Neuronal stem cell (in vitro differentiated cells): ENCODE data around the gene RAD23B.

Experiments used
- DNase-seq: peaks from one replicate; pipeline ENCODE4 v3.0.0-alpha.2; 2013; ENCODE audit warnings: low spot score
- H2AFZ ChIP-seq: one replicate; pipeline ENCODE4 v1.6.1; 2013; ENCODE audit warnings: mild to moderate bottlenecking, low read length, inconsistent platforms
- H2AK5ac ChIP-seq: 2 replicates; pipeline ENCODE4 v1.6.1; 2013; ENCODE audit warnings: low read depth, mild to moderate bottlenecking, inconsistent platforms, low read length, moderate library complexity, mixed read lengths
- H2BK120ac ChIP-seq: 2 replicates; pipeline ENCODE4 v1.6.1; 2013; ENCODE audit warnings: low read depth, mild to moderate bottlenecking, inconsistent platforms, low read length, moderate library complexity, mixed read lengths
- H2BK12ac ChIP-seq: one replicate; pipeline ENCODE4 v1.6.1; 2013; ENCODE audit warnings: low read length, inconsistent platforms
- H2BK15ac ChIP-seq: 2 replicates; pipeline ENCODE4 v1.6.1; 2013; ENCODE audit warnings: mild to moderate bottlenecking, low read length, inconsistent platforms, mixed read lengths
- H2BK5ac ChIP-seq: one replicate; pipeline ENCODE4 v1.6.1; 2013; ENCODE audit warnings: inconsistent platforms, mild to moderate bottlenecking, low read length, moderate library complexity
- H3K14ac ChIP-seq: one replicate; pipeline ENCODE4 v1.6.1; 2013; ENCODE audit warnings: low read length, inconsistent platforms
- H3K18ac ChIP-seq: 2 replicates; pipeline ENCODE4 v1.6.1; 2013; ENCODE audit warnings: low read length, inconsistent platforms
- H3K23ac ChIP-seq: 2 replicates; pipeline ENCODE4 v1.6.1; 2013; ENCODE audit warnings: low read depth, mild to moderate bottlenecking, mixed read lengths, low read length, inconsistent platforms; ENCODE audit not compliant: poor library complexity
- H3K27ac ChIP-seq: replicated peaks from 3 replicates; pipeline ENCODE4 v1.5.1; 2013; ENCODE audit warnings: low read length, inconsistent platforms
- H3K27me3 ChIP-seq, 3 experiments: 2 replicates each; pipeline ENCODE4 v1.6.1; 2013; ENCODE audit warnings: low read length in 3 of 3, mild to moderate bottlenecking in 2 of 3, inconsistent platforms in 1 of 3, low read depth in 1 of 3, mixed read lengths in 1 of 3, moderate library complexity in 1 of 3; ENCODE audit not compliant: control insufficient read depth in 3 of 3, insufficient read depth in 3 of 3
- H3K36me3 ChIP-seq, 2 donors: replicated peaks in 1 of 2; 2 replicates each; pipeline ENCODE4 v1.6.1; 2013; ENCODE audit warnings: low read length in 2 of 2; ENCODE audit not compliant: control insufficient read depth in 2 of 2, insufficient read depth in 2 of 2
- H3K4ac ChIP-seq: 2 replicates; pipeline ENCODE4 v1.6.1; 2013; ENCODE audit warnings: inconsistent platforms, mild to moderate bottlenecking, low read length, moderate library complexity
- H3K4me1 ChIP-seq, 2 donors: 1 replicate in 1 of 2; 2 replicates in 1 of 2; pipeline ENCODE4 v1.6.1; 2013; ENCODE audit warnings: low read length in 2 of 2, low read depth in 1 of 2; ENCODE audit not compliant: control insufficient read depth in 2 of 2, insufficient read depth in 1 of 2
- H3K4me2 ChIP-seq: one replicate; pipeline ENCODE4 v1.6.1; 2013; ENCODE audit warnings: mild to moderate bottlenecking, low read length, inconsistent platforms; ENCODE audit not compliant: insufficient read depth, poor library complexity, severe bottlenecking
- H3K4me3 ChIP-seq, 2 donors: 2 replicates each; pipeline ENCODE4 v1.5.1; 2013; ENCODE audit warnings: low read length in 2 of 2, mild to moderate bottlenecking in 2 of 2, inconsistent platforms in 1 of 2, moderate library complexity in 1 of 2
- H3K79me1 ChIP-seq: one replicate; pipeline ENCODE4 v1.6.1; 2013; ENCODE audit warnings: low read depth, mild to moderate bottlenecking, inconsistent platforms, low read length, moderate library complexity
- H3K9ac ChIP-seq: one replicate; pipeline ENCODE4 v1.6.1; 2013; ENCODE audit warnings: mild to moderate bottlenecking, low read depth, low read length, inconsistent platforms; ENCODE audit not compliant: poor library complexity
- H3K9me3 ChIP-seq, 2 donors: replicated peaks in 1 of 2; 2 replicates each; pipeline versions ENCODE3 to v1.6.1; 2013; ENCODE audit warnings: low read length in 2 of 2, mild to moderate bottlenecking in 2 of 2, inconsistent platforms in 1 of 2, low read depth in 1 of 2, mixed read lengths in 1 of 2, moderate library complexity in 1 of 2; ENCODE audit not compliant: control insufficient read depth in 2 of 2, insufficient read depth in 1 of 2
- H4K8ac ChIP-seq: one replicate; pipeline ENCODE4 v1.6.1; 2013; ENCODE audit warnings: low read depth, mild to moderate bottlenecking, inconsistent platforms, low read length, moderate library complexity
- H4K91ac ChIP-seq: one replicate; pipeline ENCODE4 v1.6.1; 2013; ENCODE audit warnings: low read length, low read depth, mild to moderate bottlenecking, inconsistent platforms; ENCODE audit not compliant: poor library complexity
- WGBS, 2 donors: extraction: QIAGEN DNeasy Blood & Tissue Kit; methylation state at CpG; one replicate each; pipeline ENCODE4 v1.1.7; 2013; ENCODE audit warnings: missing lambda C conversion rate in 2 of 2, mixed read lengths in 1 of 2; ENCODE audit not compliant: insufficient read length in 2 of 2, insufficient replicate concordance in 1 of 2; ENCODE audit errors: extremely low coverage in 2 of 2; 5-methylcytosine and 5-hydroxymethylcytosine counted together

The RAD23B gene

GRCh38 chr9:107246259-107247254 lies 36.5 kb upstream of the RAD23B start:
- no peaks in the 10 kb centered on the region for H3K9me3 ChIP-seq
- H3K4me1 ChIP-seq: peaks cover 6 to 7% of the 10 kb centered on the region in 2 donors
- H3K4ac ChIP-seq: no peak overlapping the region
- no peak overlapping the region for H3K27ac ChIP-seq
- H3K18ac ChIP-seq: no peak overlapping the region
- H3K27me3 ChIP-seq: no peaks in the 10 kb centered on the region
- DNase-seq: no peak
- peak overlapping the region; percentile 64 for H2AK5ac ChIP-seq
- H3K36me3 ChIP-seq: no peaks in the 10 kb centered on the region
- no CpG with 5 or more reads among the region's 5 CpGs for WGBS, 2 donors
- H2BK5ac ChIP-seq: no peak overlapping the region
- H2BK15ac ChIP-seq: peak overlapping the region; percentile 20
- H2AFZ ChIP-seq: peak overlapping the region; percentile 49
- no peak overlapping the region for H4K91ac ChIP-seq
- no peak overlapping the region for H4K8ac ChIP-seq
- H2BK120ac ChIP-seq: peak overlapping the region; percentile 11
- no peak overlapping the region for H3K9ac ChIP-seq
- H3K4me2 ChIP-seq: no peak overlapping the region
- H3K23ac ChIP-seq: no peak overlapping the region
- H3K79me1 ChIP-seq: no peaks in the 10 kb centered on the region
- no peak overlapping the region for H3K14ac ChIP-seq
- no peak overlapping the region for H2BK12ac ChIP-seq
- no peak overlapping the region for H3K4me3 ChIP-seq

- no peaks in the 10 kb centered on the region for H3K27me3 ChIP-seq
- H3K23ac ChIP-seq: no peak overlapping the region
- H2BK120ac ChIP-seq: no peak overlapping the region
- H3K14ac ChIP-seq: no peak overlapping the region
- H3K4me1 ChIP-seq: peaks cover 7 to 9% of the 10 kb centered on the region in 2 donors
- no peaks in the 10 kb centered on the region for H3K9me3 ChIP-seq
- H4K8ac ChIP-seq: no peak overlapping the region
- no peak overlapping the region for H4K91ac ChIP-seq
- no peak for DNase-seq
- H3K79me1 ChIP-seq: no peaks in the 10 kb centered on the region
- H2AK5ac ChIP-seq: no peak overlapping the region
- no peak overlapping the region for H3K18ac ChIP-seq
- H3K4me2 ChIP-seq: no peak overlapping the region
- H3K9ac ChIP-seq: no peak overlapping the region
- no peak overlapping the region for H2BK15ac ChIP-seq
- H3K4ac ChIP-seq: no peak overlapping the region
- H3K4me3 ChIP-seq: no peak overlapping the region
- WGBS, 2 donors: no CpG with 5 or more reads among the region's 5 CpGs
- H2BK12ac ChIP-seq: no peak overlapping the region
- peak overlapping the region; percentile 87 for H2AFZ ChIP-seq
- peak overlapping the region; percentile 80 for H3K27ac ChIP-seq
- no peaks in the 10 kb centered on the region for H3K36me3 ChIP-seq
- no peak overlapping the region for H2BK5ac ChIP-seq
Measured at GRCh38 chr9:107248714-107249113, 34.4 kb upstream of the RAD23B start.

- no peak overlapping the region for H3K4me2 ChIP-seq
- peak overlapping the region; percentile 20 for H2BK15ac ChIP-seq
- no peaks in the 10 kb centered on the region for H3K79me1 ChIP-seq
- H2BK5ac ChIP-seq: no peak overlapping the region
- no peak overlapping the region for H3K9ac ChIP-seq
- no peaks in the 10 kb centered on the region for H3K9me3 ChIP-seq
- H4K91ac ChIP-seq: no peak overlapping the region
- H3K36me3 ChIP-seq: no peaks in the 10 kb centered on the region
- peak overlapping the region; percentile 87 for H2AFZ ChIP-seq
- H3K27ac ChIP-seq: peak overlapping the region; percentile 80
- no peaks in the 10 kb centered on the region for H3K27me3 ChIP-seq
- no peak overlapping the region for H3K4ac ChIP-seq
- no peak overlapping the region for H4K8ac ChIP-seq
- WGBS, 2 donors: no CpG with 5 or more reads among the region's 2 CpGs
- peak overlapping the region; percentile 44 for H3K18ac ChIP-seq
- H3K23ac ChIP-seq: no peak overlapping the region
- H2AK5ac ChIP-seq: no peak overlapping the region
- H2BK12ac ChIP-seq: no peak overlapping the region
- DNase-seq: no peak
- H3K14ac ChIP-seq: no peak overlapping the region
- no peak overlapping the region for H3K4me3 ChIP-seq
- H2BK120ac ChIP-seq: no peak overlapping the region
- H3K4me1 ChIP-seq: peaks cover 7 to 9% of the 10 kb centered on the region in 2 donors
Measured at GRCh38 chr9:107249131-107249533, 33.9 kb upstream of the RAD23B start.

- H3K27ac ChIP-seq: no peak overlapping the region
- no CpG with 5 or more reads among the region's 2 CpGs for WGBS, 2 donors
- no peak overlapping the region for H2BK5ac ChIP-seq
Measured at GRCh38 chr9:107249665-107250285, 33.3 kb upstream of the RAD23B start.

More at GRCh38 chr9:107249665-107250285, 33.3 kb upstream of the RAD23B start:
- peaks cover 7 to 9% of the 10 kb centered on the region in 2 donors for H3K4me1 ChIP-seq
- no peaks in the 10 kb centered on the region for H3K27me3 ChIP-seq
- H3K4me3 ChIP-seq: no peak overlapping the region
- H2AFZ ChIP-seq: no peak overlapping the region
- H3K36me3 ChIP-seq: no peaks in the 10 kb centered on the region
- H2AK5ac ChIP-seq: no peak overlapping the region
- H3K79me1 ChIP-seq: no peaks in the 10 kb centered on the region
- H3K9me3 ChIP-seq: no peaks in the 10 kb centered on the region
- H3K9ac ChIP-seq: no peak overlapping the region
- no peak overlapping the region for H2BK12ac ChIP-seq
- no peak overlapping the region for H4K8ac ChIP-seq
- no peak overlapping the region for H3K18ac ChIP-seq
- H3K14ac ChIP-seq: no peak overlapping the region
- H3K4ac ChIP-seq: no peak overlapping the region
- H2BK120ac ChIP-seq: no peak overlapping the region
- no peak for DNase-seq
- no peak overlapping the region for H4K91ac ChIP-seq
- H2BK15ac ChIP-seq: no peak overlapping the region
- no peak overlapping the region for H3K23ac ChIP-seq
- no peak overlapping the region for H3K4me2 ChIP-seq
